ENCODE data around the gene KIF6. TPM values are rescaled to one million over a fixed set of nuclear protein-coding genes. Genes with fewer than 3 reads are reported as not detected.

Gene KIF6
- polyA plus RNA-seq, 2 of the 4 experiments (the other 2 are of a cell fraction), result 0.05 to 0.39 TPM

GRCh38 chr6:39758905-39759605 lies 33.8 kb upstream of the KIF6 start:
- no peak overlapping the region for H3K4me2 ChIP-seq
- TF ChIP-seq NPAS2 (CRISPR knock-in tag; IDR thresholded peaks at IDR 0.05; ENCODE audit: borderline replicate concordance), result no peak
- no peak for TF ChIP-seq FOSB (CRISPR knock-in tag; IDR thresholded peaks at IDR 0.05)
- TF ChIP-seq RAD21 (conservative IDR thresholded peaks at IDR 0.05 in 1 of 2, IDR thresholded peaks at IDR 0.05 in 1 of 2), result no peak
- no peak for TF ChIP-seq KDM1A (IDR thresholded peaks at IDR 0.05; ENCODE audit: low read depth)
- TF ChIP-seq EHMT2 (IDR thresholded peaks at IDR 0.05; ENCODE audit: low read depth), result no peak
- no peak for TF ChIP-seq POLR2A (IDR thresholded peaks at IDR 0.05; ENCODE audit: low read length)
- TF ChIP-seq JUNB (IDR thresholded peaks at IDR 0.05), result no peak
- no peak for TF ChIP-seq CBX8 (IDR thresholded peaks at IDR 0.05)
- TF ChIP-seq GATA3 (IDR thresholded peaks at IDR 0.05; ENCODE audit: borderline replicate concordance), result no peak
- TF ChIP-seq CHD4 (IDR thresholded peaks at IDR 0.05; ENCODE audit: borderline replicate concordance), result no peak
- TF ChIP-seq CHD2 (IDR thresholded peaks at IDR 0.05; ENCODE audit: low read length, partially characterized antibody), result no peak
- TF ChIP-seq, protein P1, sequence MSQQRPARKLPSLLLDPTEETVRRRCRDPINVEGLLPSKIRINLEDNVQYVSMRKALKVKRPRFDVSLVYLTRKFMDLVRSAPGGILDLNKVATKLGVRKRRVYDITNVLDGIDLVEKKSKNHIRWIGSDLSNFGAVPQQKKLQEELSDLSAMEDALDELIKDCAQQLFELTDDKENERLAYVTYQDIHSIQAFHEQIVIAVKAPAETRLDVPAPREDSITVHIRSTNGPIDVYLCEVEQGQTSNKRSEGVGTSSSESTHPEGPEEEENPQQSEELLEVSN (IDR thresholded peaks at IDR 0.05; ENCODE audit: borderline replicate concordance, low read depth), result no peak
- no peak for TF ChIP-seq RARB (CRISPR knock-in tag; IDR thresholded peaks at IDR 0.05)
- no peak for TF ChIP-seq EP300 (IDR thresholded peaks at IDR 0.05)
- TF ChIP-seq, protein P2, sequence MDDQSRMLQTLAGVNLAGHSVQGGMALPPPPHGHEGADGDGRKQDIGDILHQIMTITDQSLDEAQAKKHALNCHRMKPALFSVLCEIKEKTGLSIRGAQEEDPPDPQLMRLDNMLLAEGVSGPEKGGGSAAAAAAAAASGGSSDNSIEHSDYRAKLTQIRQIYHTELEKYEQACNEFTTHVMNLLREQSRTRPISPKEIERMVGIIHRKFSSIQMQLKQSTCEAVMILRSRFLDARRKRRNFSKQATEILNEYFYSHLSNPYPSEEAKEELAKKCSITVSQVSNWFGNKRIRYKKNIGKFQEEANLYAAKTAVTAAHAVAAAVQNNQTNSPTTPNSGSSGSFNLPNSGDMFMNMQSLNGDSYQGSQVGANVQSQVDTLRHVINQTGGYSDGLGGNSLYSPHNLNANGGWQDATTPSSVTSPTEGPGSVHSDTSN (IDR thresholded peaks at IDR 0.05), result no peak
- TF ChIP-seq, protein P3, sequence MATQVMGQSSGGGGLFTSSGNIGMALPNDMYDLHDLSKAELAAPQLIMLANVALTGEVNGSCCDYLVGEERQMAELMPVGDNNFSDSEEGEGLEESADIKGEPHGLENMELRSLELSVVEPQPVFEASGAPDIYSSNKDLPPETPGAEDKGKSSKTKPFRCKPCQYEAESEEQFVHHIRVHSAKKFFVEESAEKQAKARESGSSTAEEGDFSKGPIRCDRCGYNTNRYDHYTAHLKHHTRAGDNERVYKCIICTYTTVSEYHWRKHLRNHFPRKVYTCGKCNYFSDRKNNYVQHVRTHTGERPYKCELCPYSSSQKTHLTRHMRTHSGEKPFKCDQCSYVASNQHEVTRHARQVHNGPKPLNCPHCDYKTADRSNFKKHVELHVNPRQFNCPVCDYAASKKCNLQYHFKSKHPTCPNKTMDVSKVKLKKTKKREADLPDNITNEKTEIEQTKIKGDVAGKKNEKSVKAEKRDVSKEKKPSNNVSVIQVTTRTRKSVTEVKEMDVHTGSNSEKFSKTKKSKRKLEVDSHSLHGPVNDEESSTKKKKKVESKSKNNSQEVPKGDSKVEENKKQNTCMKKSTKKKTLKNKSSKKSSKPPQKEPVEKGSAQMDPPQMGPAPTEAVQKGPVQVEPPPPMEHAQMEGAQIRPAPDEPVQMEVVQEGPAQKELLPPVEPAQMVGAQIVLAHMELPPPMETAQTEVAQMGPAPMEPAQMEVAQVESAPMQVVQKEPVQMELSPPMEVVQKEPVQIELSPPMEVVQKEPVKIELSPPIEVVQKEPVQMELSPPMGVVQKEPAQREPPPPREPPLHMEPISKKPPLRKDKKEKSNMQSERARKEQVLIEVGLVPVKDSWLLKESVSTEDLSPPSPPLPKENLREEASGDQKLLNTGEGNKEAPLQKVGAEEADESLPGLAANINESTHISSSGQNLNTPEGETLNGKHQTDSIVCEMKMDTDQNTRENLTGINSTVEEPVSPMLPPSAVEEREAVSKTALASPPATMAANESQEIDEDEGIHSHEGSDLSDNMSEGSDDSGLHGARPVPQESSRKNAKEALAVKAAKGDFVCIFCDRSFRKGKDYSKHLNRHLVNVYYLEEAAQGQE (IDR thresholded peaks at IDR 0.05), result no peak
- no peak for TF ChIP-seq HOXB5 (CRISPR knock-in tag; IDR thresholded peaks at IDR 0.05)
- no peak for TF ChIP-seq ZFP36 (IDR thresholded peaks at IDR 0.05; ENCODE audit: borderline replicate concordance, partially characterized antibody)
- TF ChIP-seq NR3C1 (IDR thresholded peaks at IDR 0.05), result no peak
- no peak for TF ChIP-seq ZNF302 (CRISPR knock-in tag; IDR thresholded peaks at IDR 0.05)
- no peaks in the 10 kb centered on the region for H3K4me1 ChIP-seq
- ChIA-PET CTCF (interaction anchor here (1.1 kb wide), 1 partner anchor 106 kb away, joined by 3 read pairs; no protein-coding TSS in a partner anchor), POLR2A (no interaction called here)
- no peak overlapping the region for H3K4me3 ChIP-seq
- no peak for FAIRE-seq
- no peak overlapping the region for H3K27ac ChIP-seq
- WGBS (ENCODE audit: missing lambda C conversion rate), result 31% methylated on average over 2 of the region's 2 CpGs
- H3K9me3 ChIP-seq, result no peaks in the 10 kb centered on the region
- ATAC-seq, result no peak
- no peak for DNase-seq (ENCODE audit: low read depth in 1 of 2, low spot score in 1 of 2)

GRCh38 chr6:39756582-39756981 lies 31.4 kb upstream of the KIF6 start:
- ChIA-PET POLR2A (no interaction called here), CTCF (no interaction called here)

More at GRCh38 chr6:39756582-39756981, 31.4 kb upstream of the KIF6 start:
- no peak overlapping the region for H3K4me2 ChIP-seq
- TF ChIP-seq PHF8 (IDR thresholded peaks at IDR 0.05; ENCODE audit: borderline replicate concordance, low read depth) (no peak), SMC3 (IDR thresholded peaks at IDR 0.05) (no peak), FOSB (CRISPR knock-in tag; IDR thresholded peaks at IDR 0.05) (no peak), TFCP2L1 (CRISPR knock-in tag; IDR thresholded peaks at IDR 0.05) (no peak), ZC3H11A (IDR thresholded peaks at IDR 0.05) (no peak), MAFK (IDR thresholded peaks at IDR 0.05; ENCODE audit: partially characterized antibody) (no peak), CHD2 (IDR thresholded peaks at IDR 0.05; ENCODE audit: low read length, partially characterized antibody) (no peak), HDAC2 (IDR thresholded peaks at IDR 0.05) (no peak)
- no peaks in the 10 kb centered on the region for H3K9me3 ChIP-seq
- FAIRE-seq, result no peak
- H3K4me3 ChIP-seq, result no peak overlapping the region
- no peaks in the 10 kb centered on the region for H3K4me1 ChIP-seq
- DNase-seq (ENCODE audit: low read depth in 1 of 2, low spot score in 1 of 2), result no peak
- H3K27ac ChIP-seq, result no peak overlapping the region
- 21% methylated on average over 2 of the region's 2 CpGs for WGBS (ENCODE audit: missing lambda C conversion rate)
- ATAC-seq, result no peak

Data from A549 (cell line).